Medulla oblongata (tissue), 1 donor: ENCODE data around the gene CCDC92.

Source experiments
- DNase-seq: peaks from one replicate; pipeline ENCODE4 v3.0.0-alpha.2; 2015; ENCODE audit errors: extremely low spot score

CCDC92 gene

GRCh38 chr12:123890536-123890902 lies 82.1 kb downstream of the CCDC92 start:
- no peak for DNase-seq

- no peak for DNase-seq
These were observed 82.6 kb downstream of the CCDC92 start for GRCh38 chr12:123889848-123890535.

GRCh38 chr12:123888989-123889388 lies 83.6 kb downstream of the CCDC92 start:
- no peak for DNase-seq

- DNase-seq: no peak
These were observed 85.6 kb downstream of the CCDC92 start for GRCh38 chr12:123886931-123887582.

- DNase-seq: no peak
These were observed 86.4 kb downstream of the CCDC92 start for GRCh38 chr12:123886258-123886657.
